ENCODE data around the gene SYCP2L.
"Not testable (repeated sequence)": the region's sequence is repeated elsewhere in the genome, so short reads cannot be mapped to it uniquely, and the experiment has no call there.

Gene SYCP2L

DNA sequence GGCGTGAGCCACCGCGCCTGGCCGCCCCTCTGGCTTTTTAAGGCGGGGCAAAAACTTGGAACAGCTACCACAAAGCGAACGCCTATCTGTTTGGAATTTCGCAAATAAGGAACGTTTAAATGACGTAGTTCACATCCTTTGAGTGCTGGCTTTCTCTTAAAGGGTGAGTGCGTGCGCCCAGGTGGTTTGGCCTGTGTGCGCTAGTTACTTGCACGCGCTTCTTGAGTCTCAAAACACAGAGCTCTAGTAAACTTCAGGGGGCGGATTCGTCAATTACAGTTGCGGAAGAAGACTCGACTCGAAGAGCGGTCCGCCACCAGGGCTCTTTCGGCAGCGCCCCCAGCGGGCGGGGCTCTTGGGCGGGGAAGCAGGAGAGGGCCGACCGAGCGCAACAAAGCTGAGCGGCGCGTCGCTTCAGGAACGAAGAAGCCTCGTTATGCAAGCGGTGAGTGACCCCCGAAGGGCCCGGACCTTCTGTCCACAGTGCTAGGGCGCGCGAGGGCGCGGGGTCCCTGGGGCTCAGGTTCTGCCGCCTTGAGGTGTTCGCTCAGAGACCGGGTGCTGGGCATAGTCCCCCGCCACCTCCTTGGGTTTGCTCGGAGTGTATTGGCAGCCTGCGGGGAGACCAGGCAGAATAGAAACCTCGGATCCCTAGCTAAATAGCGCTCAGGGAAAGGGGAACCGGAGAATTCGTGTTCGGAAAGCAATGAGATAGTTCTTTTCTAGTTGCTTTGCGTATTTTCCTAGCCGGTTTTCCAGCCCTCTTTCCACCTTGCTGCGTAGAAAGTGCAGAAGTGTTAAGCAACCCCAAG lies at the start of gene SYCP2L:
Gene SYCP2L (plus strand): TSS at position 362 of the 812 bp plus-strand sequence. CDS start 75 bp downstream, at position 437.
- peak in 1 of 56 donors; percentile 18 for DNase-seq

- no peak for DNase-seq
These were observed 49.2 kb upstream of the SYCP2L start for GRCh38 chr6:10837622-10837994.

DNA sequence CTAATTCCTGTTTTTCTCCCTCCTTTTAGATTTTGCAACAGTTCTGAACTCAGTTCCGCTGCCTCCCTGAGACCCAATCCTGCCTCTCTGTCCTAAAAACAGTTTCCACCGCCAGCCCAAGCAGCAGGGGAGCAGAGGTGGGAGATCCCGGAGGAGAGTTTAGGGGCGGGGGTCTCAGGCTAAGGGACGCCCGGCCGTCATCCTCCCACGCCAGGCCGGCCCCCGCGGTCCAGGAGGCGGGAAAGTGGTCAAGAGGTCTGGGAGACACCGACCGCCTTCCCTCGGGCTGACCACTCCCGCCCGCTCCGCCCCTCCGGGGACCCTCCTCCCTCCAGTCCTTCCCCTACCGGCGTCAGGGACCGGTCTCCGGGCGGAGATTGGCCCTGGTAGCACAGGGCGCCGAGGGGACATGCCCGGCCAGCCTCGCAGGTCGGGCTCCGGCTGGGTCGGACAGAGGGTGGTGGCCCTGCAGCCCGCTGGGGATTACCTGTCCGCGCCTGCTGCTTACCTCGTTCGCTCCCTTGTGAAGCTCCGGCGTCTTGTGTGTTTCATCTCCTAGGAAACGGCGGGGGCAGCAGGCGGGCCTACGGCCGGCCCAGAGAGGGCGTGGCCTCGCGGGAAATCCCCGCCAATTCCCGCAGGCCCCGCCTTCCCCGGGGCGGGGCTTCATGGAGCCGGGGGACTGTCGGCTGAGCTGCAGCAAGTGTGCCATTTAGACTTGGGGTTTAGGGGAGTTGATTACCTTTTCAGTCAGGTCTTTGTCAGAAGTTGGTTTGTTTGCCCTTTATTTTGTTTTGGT lies 48.7 kb upstream of the SYCP2L start, which contains the start of gene MAK:
Gene MAK (minus strand): TSS at position 545 of the 799 bp plus-strand sequence. CDS start 7,891 bp downstream, outside the sequence.
- peak in 55 of 56 donors; percentile 8 to 84 (median 63) for DNase-seq

- DNase-seq, result no peak
These were observed 48.0 kb upstream of the SYCP2L start for GRCh38 chr6:10838794-10839333.

- no peak for DNase-seq
These were observed 43.3 kb upstream of the SYCP2L start for GRCh38 chr6:10843554-10843953.

DNA sequence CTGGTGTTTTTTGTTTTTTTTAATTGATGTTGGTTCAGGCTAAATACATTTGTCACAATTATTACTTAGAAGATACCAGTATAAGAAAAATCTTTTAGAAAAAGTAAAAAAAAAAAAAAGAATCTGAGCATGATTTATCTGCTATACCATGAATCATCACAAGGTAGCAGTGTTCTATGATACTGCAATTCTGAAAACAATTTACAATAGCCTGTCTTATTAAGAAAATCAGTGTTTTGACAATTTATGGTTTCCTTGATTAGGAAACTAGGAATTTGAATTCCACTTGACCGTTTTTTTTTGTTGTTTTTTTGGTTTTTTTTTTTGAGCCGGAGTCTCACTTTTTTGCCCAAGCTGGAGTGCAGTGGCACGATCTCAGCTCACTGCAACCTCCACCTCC lies 39.2 kb upstream of the SYCP2L start:
- DNase-seq, result no peak

GRCh38 chr6:10849901-10850300 lies 37.0 kb upstream of the SYCP2L start:
- DNase-seq, result no peak

GRCh38 chr6:10850728-10851127 lies 36.1 kb upstream of the SYCP2L start:
- DNase-seq, result no peak

GRCh38 chr6:10852361-10852960 lies 34.4 kb upstream of the SYCP2L start:
- DNase-seq, result no peak

GRCh38 chr6:10853849-10854300 lies 33.0 kb upstream of the SYCP2L start:
- not testable (repeated sequence) for DNase-seq

- DNase-seq, result no peak
These were observed 31.8 kb upstream of the SYCP2L start for GRCh38 chr6:10854922-10855632.

GRCh38 chr6:10857259-10857658 lies 29.6 kb upstream of the SYCP2L start:
- DNase-seq, result no peak

- DNase-seq, result no peak
These were observed 25.8 kb upstream of the SYCP2L start for GRCh38 chr6:10861086-10861485.

- no peak for DNase-seq
These were observed 24.5 kb upstream of the SYCP2L start for GRCh38 chr6:10862361-10862760.

- DNase-seq, result not testable (repeated sequence)
These were observed 23.8 kb upstream of the SYCP2L start for GRCh38 chr6:10863031-10863430.

DNA sequence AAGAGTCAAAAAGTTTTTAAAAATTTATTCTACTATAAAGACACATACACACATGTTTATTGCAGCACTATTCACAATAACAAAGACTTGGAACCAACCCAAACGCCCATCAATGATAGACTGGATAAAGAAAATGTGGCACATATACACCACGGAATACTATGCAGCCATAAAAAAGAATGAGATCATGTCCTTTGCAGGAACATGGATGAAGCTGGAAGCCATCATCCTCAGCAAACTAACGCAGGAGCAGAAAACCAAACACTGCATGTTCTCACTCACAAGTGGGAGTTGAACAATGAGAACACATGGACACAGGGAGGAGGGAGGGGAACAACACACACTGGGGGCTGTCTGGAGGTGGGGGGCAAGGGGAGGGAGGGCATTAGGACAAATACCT lies 20.1 kb upstream of the SYCP2L start:
- DNase-seq, result not testable (repeated sequence)

DNA sequence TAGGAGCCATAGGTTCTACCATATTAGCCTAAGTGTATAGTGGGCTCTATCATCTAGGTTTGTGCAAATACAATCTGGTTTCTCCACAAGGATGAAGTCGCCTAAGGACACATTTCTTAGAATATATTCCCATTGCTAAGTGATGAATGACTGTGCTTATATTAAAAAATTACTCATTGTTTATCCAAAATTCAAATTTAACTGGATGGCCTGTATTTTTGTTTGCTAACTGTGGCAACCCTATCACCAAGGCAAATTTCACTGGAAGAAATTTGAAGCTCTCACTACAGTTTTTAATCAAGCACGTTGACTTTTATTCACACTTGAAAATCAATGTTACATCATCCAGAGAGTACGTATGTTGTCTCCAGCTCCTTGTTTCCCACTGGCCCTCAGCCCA lies 18.9 kb upstream of the SYCP2L start:
- DNase-seq, result no peak

GRCh38 chr6:10873374-10873773 lies 13.5 kb upstream of the SYCP2L start:
- no peak for DNase-seq

GRCh38 chr6:10874207-10874606 lies 12.6 kb upstream of the SYCP2L start:
- no peak for DNase-seq

DNA sequence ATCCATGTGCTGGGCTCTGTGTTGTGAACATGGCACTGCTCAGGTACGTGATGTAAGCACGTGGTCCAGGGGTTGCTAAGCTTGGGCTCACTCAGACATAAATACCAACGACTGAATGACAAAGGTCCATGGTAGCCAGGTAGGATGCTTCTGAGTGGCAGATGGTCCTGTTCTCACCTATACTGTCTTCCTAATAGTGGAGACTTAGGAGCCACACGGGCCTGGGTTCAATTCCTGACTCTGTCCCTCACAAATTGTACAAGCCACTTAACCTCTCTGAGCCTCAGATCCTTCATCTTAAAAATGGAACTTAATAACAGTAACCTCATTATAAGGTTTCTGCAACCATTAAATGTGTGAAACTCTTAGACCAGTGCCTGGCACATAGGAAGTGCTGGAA lies 11.8 kb upstream of the SYCP2L start:
- no peak for DNase-seq

DNA sequence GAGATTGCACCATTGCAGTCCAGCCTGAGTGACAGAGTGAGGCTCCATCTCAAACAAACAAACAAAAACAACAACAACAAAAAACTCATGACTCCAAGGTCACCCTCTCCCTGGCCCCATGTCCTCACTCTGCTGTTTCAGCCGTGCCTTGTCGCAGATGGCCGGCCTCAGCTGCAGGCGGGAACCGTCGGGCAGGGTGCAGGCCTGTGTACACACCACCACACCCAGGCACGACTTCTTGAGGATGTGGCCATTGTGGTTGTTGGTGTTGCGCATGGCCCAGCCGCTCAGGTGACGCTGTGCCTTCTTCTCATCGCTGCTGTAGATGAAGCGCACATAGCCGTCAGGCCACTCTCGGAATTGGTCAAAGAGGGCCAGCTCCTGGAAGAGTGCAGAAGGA lies 9.8 kb upstream of the SYCP2L start:
- no peak for DNase-seq
